Activated CD4-positive, alpha-beta T cell treated with anti-CD3 and anti-CD28 coated beads for 24 hours (primary cell): Measurements from ENCODE around the gene KRIT1.
"Not testable (repeated sequence)": the region's sequence is repeated elsewhere in the genome, so short reads cannot be mapped to it uniquely, and the experiment has no call there.

Experiments used
- DNase-seq, 2 donors: peaks; one replicate each; pipeline ENCODE4 v3.0.0-alpha.2; 2020; ENCODE audit warnings: low read depth in 2 of 2

KRIT1 gene

GRCh38 chr7:92250603-92251002 lies 4.9 kb upstream of the KRIT1 start:
- no peak for DNase-seq

GRCh38 chr7:92246360-92247101 lies 817 bp upstream of the KRIT1 start:
- peak in 1 of 2 donors; percentile 2 for DNase-seq

- peak in 1 of 2 donors; percentile 0 for DNase-seq
These were observed 767 bp downstream of the KRIT1 start for GRCh38 chr7:92244808-92245486.

GRCh38 chr7:92242972-92243371 lies 2.7 kb downstream of the KRIT1 start:
- DNase-seq: no peak

- no peak for DNase-seq
These were observed 15.2 kb downstream of the KRIT1 start for GRCh38 chr7:92230547-92230946.

DNA sequence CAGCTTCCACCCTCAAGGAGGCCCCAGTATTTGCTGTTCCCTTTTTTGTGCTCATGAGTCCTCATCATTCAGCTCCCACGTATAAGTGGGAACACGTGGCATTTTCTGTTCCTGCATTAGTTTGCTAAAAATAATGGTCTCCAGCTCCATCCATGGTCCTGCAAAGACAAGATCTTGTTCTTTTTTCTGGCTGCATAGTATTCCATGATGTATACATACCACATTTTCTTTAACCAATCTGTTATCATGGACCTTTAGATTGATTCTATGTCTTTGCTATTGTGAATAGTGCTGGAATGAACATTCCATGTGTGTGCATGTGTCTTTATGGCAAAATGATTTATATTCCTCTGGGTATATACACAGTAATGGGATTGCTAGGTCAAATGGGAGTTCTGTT lies 17.0 kb downstream of the KRIT1 start:
- DNase-seq: no peak

DNA sequence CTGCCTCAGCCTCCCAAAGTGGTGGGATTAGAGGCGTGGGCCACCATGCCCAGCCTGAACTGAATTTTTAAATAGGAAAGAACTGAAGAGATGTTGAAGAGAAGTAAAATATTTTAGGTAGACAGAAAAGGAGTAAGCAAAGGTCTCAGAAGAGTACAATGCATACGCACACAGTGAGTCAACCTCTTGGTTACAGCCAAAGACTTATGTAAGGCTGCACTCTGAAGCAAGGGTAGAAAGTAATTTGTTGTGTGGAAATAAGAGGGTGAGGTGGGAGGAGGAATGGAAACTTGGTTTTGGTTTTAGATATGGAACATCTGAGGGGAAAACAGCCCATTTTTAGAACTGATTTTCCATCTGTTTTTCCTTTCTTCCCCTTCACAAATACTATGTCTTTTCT lies 17.6 kb downstream of the KRIT1 start:
- DNase-seq: no peak

DNA sequence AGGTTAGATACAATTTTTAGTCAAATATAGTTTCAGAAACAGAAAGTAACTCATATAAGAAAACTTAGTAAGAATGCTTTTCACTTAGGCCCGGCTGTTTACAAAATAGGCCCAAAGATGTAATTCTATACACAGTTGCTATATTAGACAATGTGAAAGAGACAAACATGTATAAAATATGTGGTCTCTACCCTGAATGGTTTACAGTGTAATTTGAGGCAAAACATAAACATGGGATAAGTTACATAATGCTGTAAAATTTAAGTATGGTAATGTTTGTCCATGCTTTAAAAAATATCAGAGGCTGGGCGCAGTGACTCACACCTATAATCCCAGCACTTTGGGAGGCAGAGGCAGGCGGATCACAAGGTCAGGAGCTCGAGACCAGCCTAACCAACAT lies 18.7 kb downstream of the KRIT1 start:
- DNase-seq: no peak

- no peak for DNase-seq
These were observed 23.9 kb downstream of the KRIT1 start for GRCh38 chr7:92221766-92222165.

- DNase-seq: no peak
These were observed 39.0 kb downstream of the KRIT1 start for GRCh38 chr7:92206672-92207071.

GRCh38 chr7:92205987-92206386 lies 39.7 kb downstream of the KRIT1 start:
- DNase-seq: no peak

GRCh38 chr7:92200791-92201190 lies 44.9 kb downstream of the KRIT1 start:
- DNase-seq: no peak

DNA sequence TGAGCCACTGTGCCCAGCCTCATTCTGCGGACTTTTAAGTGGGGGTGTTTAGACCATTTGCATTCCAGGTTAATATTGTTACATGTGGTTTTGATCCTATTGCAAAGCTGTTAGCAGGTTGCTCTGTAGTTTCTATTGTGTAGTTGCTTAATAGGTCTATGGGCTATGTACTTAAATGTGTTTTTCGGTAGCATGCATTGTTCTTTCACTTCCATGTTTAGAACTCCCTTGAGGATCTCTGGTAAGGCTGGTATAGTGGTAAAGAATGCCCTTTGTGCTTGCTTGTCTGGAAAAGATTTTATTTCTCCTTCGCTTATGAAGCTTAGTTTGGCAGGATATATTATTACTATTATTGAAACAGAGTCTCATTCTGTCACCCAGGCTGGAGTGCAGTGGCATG lies 53.4 kb downstream of the KRIT1 start:
- no peak for DNase-seq

DNA sequence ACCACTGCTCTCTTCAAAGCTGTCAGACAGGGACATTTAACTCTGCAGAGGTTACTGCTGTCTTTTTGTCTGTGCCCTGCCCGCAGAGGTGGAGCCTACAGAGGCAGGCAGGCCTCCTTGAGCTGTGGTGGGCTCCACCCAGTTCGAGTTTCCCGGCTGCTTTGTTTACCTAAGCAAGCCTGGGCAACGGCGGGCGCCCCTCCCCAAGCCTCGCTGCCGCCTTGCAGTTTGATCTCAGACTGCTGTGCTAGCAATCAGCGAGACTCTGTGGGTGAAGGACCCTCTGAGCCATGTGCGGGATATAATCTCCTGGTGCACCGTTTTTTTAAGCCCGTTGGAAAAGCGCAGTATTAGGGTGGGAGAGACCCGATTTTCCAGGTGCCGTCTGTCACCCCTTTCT lies 56.5 kb downstream of the KRIT1 start:
- DNase-seq: not testable (repeated sequence)

GRCh38 chr7:92184294-92184693 lies 61.4 kb downstream of the KRIT1 start:
- not testable (repeated sequence) for DNase-seq

DNA sequence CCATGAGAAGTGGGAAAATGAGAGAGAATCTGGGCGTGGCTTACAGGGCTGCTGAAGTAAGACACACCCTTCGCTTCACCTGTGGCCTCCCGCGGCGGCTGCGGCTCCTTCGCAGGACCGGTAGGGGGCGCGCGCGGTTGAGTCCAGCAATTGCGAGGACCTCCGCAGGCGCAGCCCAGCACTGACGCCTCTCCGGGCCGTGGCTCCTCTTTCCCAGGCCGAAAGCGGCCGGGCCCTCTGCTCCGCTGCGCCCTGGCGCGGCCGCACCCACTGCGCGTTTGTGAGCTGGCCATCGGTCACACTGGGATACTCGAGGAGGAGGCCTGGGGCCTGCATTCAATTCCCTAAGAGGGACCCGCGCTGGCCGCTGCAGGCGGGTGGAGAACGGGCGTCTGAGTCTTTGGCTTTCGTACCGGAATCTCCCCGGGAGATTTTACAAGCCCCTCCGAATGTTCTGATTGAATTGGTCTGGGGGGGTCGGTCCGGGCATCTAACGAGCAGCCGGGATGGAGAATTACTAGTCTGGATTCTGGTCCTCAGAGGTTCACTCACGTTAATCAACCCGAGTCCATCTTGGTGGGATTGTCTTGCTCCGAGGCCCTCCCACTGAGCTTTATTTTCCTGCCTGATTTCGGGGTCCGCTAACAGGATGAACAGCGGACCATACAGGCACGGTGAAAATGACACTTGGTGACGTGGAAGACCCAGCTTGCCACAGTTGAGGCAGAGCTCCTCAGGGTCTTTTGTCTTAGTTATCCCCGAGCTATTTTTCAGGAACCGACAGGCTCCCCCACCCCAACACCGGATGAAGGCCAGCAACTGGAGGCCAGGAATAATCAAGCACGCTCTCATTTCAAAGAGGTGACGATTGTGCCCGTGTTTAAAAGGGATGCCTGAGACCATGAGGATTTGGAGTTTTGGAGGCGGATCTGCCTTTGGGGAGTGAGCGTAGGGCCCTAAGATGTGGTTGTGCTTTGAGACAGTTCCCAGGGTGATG lies 66.5 kb downstream of the KRIT1 start, which contains the start of gene LRRD1:
LRRD1 (minus strand) TSS at position 215 of the 997 bp plus-strand sequence. CDS start 13,940 bp downstream, outside the sequence.
- peak; percentile 85 to 91 for DNase-seq

DNA sequence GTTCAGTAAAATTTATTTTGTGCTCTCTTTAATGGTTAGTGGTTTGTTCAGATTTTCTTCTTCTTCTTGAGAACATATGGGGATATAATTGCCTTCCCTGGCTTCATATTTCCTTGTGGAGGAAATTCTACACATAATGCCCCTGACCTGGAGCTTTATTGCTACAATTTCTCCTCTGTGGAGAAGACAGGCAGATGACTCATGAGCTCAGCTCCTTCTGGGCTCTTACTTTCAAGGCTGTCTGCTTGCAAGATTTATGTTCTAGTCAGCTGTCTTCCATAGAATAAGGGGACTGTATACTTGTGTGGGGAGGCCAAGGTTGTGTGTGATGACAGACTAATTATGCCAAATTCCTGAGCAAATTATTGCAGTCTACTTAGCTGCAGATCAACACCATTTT lies 68.4 kb downstream of the KRIT1 start:
- no peak for DNase-seq

- not testable (repeated sequence) for DNase-seq
These were observed 76.2 kb downstream of the KRIT1 start for GRCh38 chr7:92169529-92169928.

GRCh38 chr7:92161271-92161670 lies 84.4 kb downstream of the KRIT1 start:
- no peak for DNase-seq

- no peak for DNase-seq
These were observed 86.8 kb downstream of the KRIT1 start for GRCh38 chr7:92158660-92159575.

GRCh38 chr7:92156990-92157389 lies 88.7 kb downstream of the KRIT1 start:
- no peak for DNase-seq
